K562 (cell line): Measurements from ENCODE around the gene LEPROT. TPM values are rescaled to one million over a fixed set of nuclear protein-coding genes. Genes with fewer than 3 reads are reported as not detected.

Experiments
- ATAC-seq: fragments of 200-7000 bp; cut with Tn5 transposase; 3 replicates; pipeline ENCODE4 v1.9.1; 2020; ENCODE audit warnings: moderate library complexity
- BruUV-seq: library from RNA; stranded (reverse); fragments of 400-500 nt; replicated peaks from 2 replicates; lab custom pipeline; 2021; lab: Mats Ljungman, UMichigan
- CTCF ChIA-PET: fragments of 300-600 bp; formaldehyde crosslinking; extraction: SDS; loops from one replicate; lab custom pipeline; 2021; ENCODE audit warnings: low intra/inter-chr PET ratio; lab: Yijun Ruan, JAX
- POLR2A ChIA-PET: fragments of 300-600, 350-650 bp; sonication (Branson Sonifier 250); formaldehyde crosslinking; extraction: SDS; loops from one replicate; lab custom pipeline; 2021; ENCODE audit warnings: antibody characterized with exemption, inconsistent platforms; lab: Yijun Ruan, JAX
- DNase-seq, 4 experiments: peaks; one replicate each; pipeline versions ENCODE4 v3.0.0 to v3.0.0-alpha.2; 2011 to 2018; ENCODE audit warnings: low spot score in 3 of 4, mixed read lengths in 3 of 4; ENCODE audit errors: extremely low read depth in 1 of 4
- FAIRE-seq: peaks from 2 replicates; lab custom pipeline; 2011; peaks lifted over from hg19 to GRCh38; lab: Jason Lieb, UNC
- H2AFZ ChIP-seq: 2 replicates; pipeline ENCODE4 v1.6.0; 2011; ENCODE audit warnings: low read depth, low read length, control low read depth, inconsistent platforms
- H3K27ac ChIP-seq: fragments of 200-600 bp; 3 replicates; pipeline ENCODE4 v1.8.0; 2011; ENCODE audit warnings: low read depth, mild to moderate bottlenecking, control low read depth, inconsistent platforms, low read length, moderate library complexity, mixed read lengths; ENCODE audit errors: extremely low read depth
- H3K27me3 ChIP-seq, 2 experiments: fragments of 300-600 bp in 1 of 2; 2 replicates in 1 of 2; 3 replicates in 1 of 2; pipeline versions ENCODE4 v1.6.0 to v1.8.0; 2011; ENCODE audit warnings: inconsistent platforms in 2 of 2, low read length in 2 of 2, mild to moderate bottlenecking in 1 of 2, mixed read lengths in 1 of 2, moderate library complexity in 1 of 2; ENCODE audit not compliant: control insufficient read depth in 2 of 2, insufficient read depth in 2 of 2
- H3K36me3 ChIP-seq: fragments of 300-600 bp; 3 replicates; pipeline ENCODE4 v1.8.0; 2011; ENCODE audit warnings: mild to moderate bottlenecking, low read length, inconsistent platforms; ENCODE audit not compliant: control insufficient read depth, insufficient read depth
- H3K4me1 ChIP-seq, 2 experiments: fragments of 200-600 bp in 1 of 2; replicated peaks in 1 of 2; 2 replicates in 1 of 2; 3 replicates in 1 of 2; pipeline versions ENCODE4 v1.5.1 to v1.8.0; 2011; ENCODE audit warnings: inconsistent platforms in 2 of 2, low read length in 2 of 2, mild to moderate bottlenecking in 1 of 2, mixed read lengths in 1 of 2, moderate library complexity in 1 of 2; ENCODE audit not compliant: control insufficient read depth in 2 of 2, insufficient read depth in 2 of 2
- H3K4me2 ChIP-seq: 2 replicates; pipeline ENCODE4 v1.6.1; 2011; ENCODE audit warnings: low read length, control low read depth, inconsistent platforms, mixed read lengths; ENCODE audit not compliant: insufficient read depth
- H3K4me3 ChIP-seq: fragments of 200-600 bp; sonication (generic), shearing (Covaris generic); 2 replicates; pipeline ENCODE4 v1.5.1; 2016; ENCODE audit warnings: control low read depth, inconsistent platforms
- H3K79me2 ChIP-seq: fragments of 200-600 bp; 3 replicates; pipeline ENCODE4 v1.8.0; 2011; ENCODE audit warnings: low read length, inconsistent platforms; ENCODE audit not compliant: control insufficient read depth, insufficient read depth
- H3K9ac ChIP-seq, 2 experiments: 2 replicates each; pipeline versions ENCODE4 v1.6.0 to v1.6.1; 2011; ENCODE audit warnings: low read depth in 2 of 2, low read length in 2 of 2, control low read depth in 1 of 2, inconsistent platforms in 1 of 2, mild to moderate bottlenecking in 1 of 2, mixed read lengths in 1 of 2; ENCODE audit not compliant: insufficient read depth in 1 of 2
- H3K9me1 ChIP-seq: one replicate; pipeline ENCODE4 v1.6.0; 2011; ENCODE audit warnings: inconsistent platforms, mild to moderate bottlenecking, low read length, moderate library complexity; ENCODE audit not compliant: control insufficient read depth, insufficient read depth
- H3K9me3 ChIP-seq: replicated peaks from 2 replicates; pipeline ENCODE4 v1.5.1; 2011; ENCODE audit warnings: low read depth, low read length, inconsistent platforms; ENCODE audit not compliant: control insufficient read depth, insufficient read depth
- H4K20me1 ChIP-seq: replicated peaks from 2 replicates; pipeline ENCODE4 v1.6.1; 2011; ENCODE audit warnings: low read length, inconsistent platforms, mixed read lengths; ENCODE audit not compliant: control insufficient read depth, insufficient read depth
- BCLAF1 ChIP-seq, 2 experiments: fragments of 450-650 bp in 1 of 2; IDR thresholded peaks; 2 replicates each; pipeline ENCODE4 v1.6.1; 2011 to 2017; ENCODE audit warnings: low read depth in 2 of 2, antibody characterized with exemption in 1 of 2, borderline replicate concordance in 1 of 2, low read length in 1 of 2, mild to moderate bottlenecking in 1 of 2, mixed read lengths in 1 of 2; ENCODE audit not compliant: control insufficient read depth in 1 of 2
- CTCF ChIP-seq, 3 experiments: IDR thresholded peaks in 2 of 3; conservative IDR thresholded peaks in 1 of 3; 2 replicates each; pipeline ENCODE4 v1.5.1; 2011 to 2012; ENCODE audit warnings: low read length in 3 of 3, mild to moderate bottlenecking in 3 of 3, control low read depth in 2 of 3, improper control_type of control experiment in 1 of 3, inconsistent platforms in 1 of 3, low read depth in 1 of 3, mixed read lengths in 1 of 3, moderate library complexity in 1 of 3; ENCODE audit not compliant: insufficient read depth in 2 of 3
- MBD1 ChIP-seq: fragments of 250-450 bp; sonication (Bioruptor Pico); IDR thresholded peaks from 2 replicates; pipeline ENCODE4 v1.8.0; 2022; ENCODE audit warnings: inconsistent platforms
- PTTG1 ChIP-seq: fragments of 450-650 bp; IDR thresholded peaks from 2 replicates; pipeline ENCODE4 v1.6.1; 2016; ENCODE audit warnings: low read depth, mild to moderate bottlenecking, missing genetic modification characterization, missing compliant biosample characterization
- RAD21 ChIP-seq, 2 experiments: fragments of 250-450 bp in 1 of 2; fragments of 450-650 bp in 1 of 2; sonication (Bioruptor Pico) in 1 of 2; formaldehyde crosslinking in 1 of 2; IDR thresholded peaks in 1 of 2; conservative IDR thresholded peaks in 1 of 2; 2 replicates each; pipeline versions ENCODE4 v1.4.0 to v1.8.0; 2020 to 2022; ENCODE audit warnings: mild to moderate bottlenecking in 2 of 2, moderate library complexity in 1 of 2
- RAD51 ChIP-seq: fragments of 450-650 bp; IDR thresholded peaks from 2 replicates; pipeline ENCODE4 v1.7.1; 2016; ENCODE audit warnings: low read depth, mild to moderate bottlenecking, borderline replicate concordance
- SMC3 ChIP-seq: conservative IDR thresholded peaks from 2 replicates; pipeline ENCODE4 v1.6.1; 2011; ENCODE audit warnings: low read depth, low read length, improper control_type of control experiment; ENCODE audit not compliant: insufficient read depth
- ZKSCAN3 ChIP-seq: fragments of 250-450 bp; sonication (Bioruptor Pico); IDR thresholded peaks from 2 replicates; pipeline ENCODE4 v1.4.0; 2020
- ZNF212 ChIP-seq: fragments of 450-650 bp; formaldehyde crosslinking; IDR thresholded peaks from 2 replicates; pipeline ENCODE4 v1.4.0; 2020; ENCODE audit warnings: mild to moderate bottlenecking
- ZNF280B ChIP-seq: fragments of 250-450 bp; sonication (Bioruptor Pico); IDR thresholded peaks from 2 replicates; pipeline ENCODE4 v1.5.1; 2021; ENCODE audit warnings: mild to moderate bottlenecking
- ZNF586 ChIP-seq: fragments of 450-650 bp; formaldehyde crosslinking; conservative IDR thresholded peaks from 2 replicates; pipeline ENCODE4 v1.4.0; 2020; ENCODE audit warnings: mild to moderate bottlenecking, moderate library complexity
- ZNF644 ChIP-seq: fragments of 200-800 bp; sonication (Bioruptor generic); IDR thresholded peaks from 2 replicates; pipeline ENCODE4 v1.6.1; 2016; ENCODE audit warnings: low read depth, missing genetic modification characterization, missing compliant biosample characterization
- WGBS: fragments of 100-300 bp; shearing (Covaris generic); methylation state at CpG from one replicate; pipeline ENCODE4 v1.1.6; 2016; ENCODE audit warnings: low coverage, mixed read lengths; ENCODE audit not compliant: insufficient coverage; ENCODE audit errors: missing lambda C conversion rate; 5-methylcytosine and 5-hydroxymethylcytosine counted together
- in situ Hi-C: fragments of 300-500 bp; cut with MboI; formaldehyde crosslinking; loops from 4 replicates; pipeline ENCODE4 v1.15.0; 2018; ENCODE audit warnings: inconsistent platforms, mixed read lengths
- intact Hi-C: fragments of 100-400 bp; cut with micrococcal nuclease; formaldehyde crosslinking; loops from 2 replicates; pipeline ENCODE4 v1.14.2; 2022
- polyA plus RNA-seq, 8 experiments: library from polyadenylated mRNA; depleted of rRNA in 4 of 8; stranded (reverse) in 5 of 8; unstranded in 3 of 8; fragments of >200 nt; fragmentation: Nextera tagmentation in 2 of 8; fragmentation: Illumina TruSeq in 1 of 8; extraction: Ambion mirVana in 2 of 8; extraction: Trizol in 1 of 8; gene quantifications; 2 replicates each; pipeline versions ENCODE4 v1.2.1 to v1.2.3, GENCODE V29; 2011 to 2014; ENCODE audit warnings: inconsistent platforms in 1 of 8, missing spikeins in 1 of 8
- total RNA-seq, 7 experiments: library from RNA; depleted of rRNA in 6 of 7; stranded (reverse); fragments of >200 nt in 6 of 7; fragmentation: Illumina TruSeq in 2 of 7; extraction: Trizol in 2 of 7; gene quantifications; 2 replicates each; pipeline versions ENCODE4 v1.2.1 to v1.2.3, GENCODE V29; 2011 to 2021; ENCODE audit warnings: low replicate concordance in 1 of 7

Gene LEPROT
- total and polyA plus RNA-seq, 9 of the 15 experiments (the other 6 are each of a cell fraction or from before 2014, with no cell fraction given): 28.1 to 97.5 (median 45.8) TPM

- ATAC-seq: peak; percentile 59
- H3K4me2 ChIP-seq: no peak overlapping the region
- H3K79me2 ChIP-seq: no peaks in the 10 kb centered on the region
- WGBS: 87% methylated on average over 1 of the region's 1 CpG
- no peaks in the 10 kb centered on the region for H3K4me1 ChIP-seq
- H3K9me1 ChIP-seq: no peaks in the 10 kb centered on the region
- no peak for DNase-seq
- H2AFZ ChIP-seq: no peak overlapping the region
- FAIRE-seq: no peak
- no peak overlapping the region for H3K9ac ChIP-seq
- no peak overlapping the region for H3K27ac ChIP-seq
- no peaks in the 10 kb centered on the region for H4K20me1 ChIP-seq
- in situ Hi-C loops (no loop called here), intact Hi-C loops (no loop called here)
- POLR2A ChIA-PET: interaction anchor here (0.7 to 1.7 kb wide), 3 partner anchors 11 to 965 kb away, joined by 3 to 5 read pairs (median 3); no protein-coding TSS in a partner anchor
- H3K9me3 ChIP-seq: peaks cover 12% of the 10 kb centered on the region
- H3K4me3 ChIP-seq: no peak overlapping the region
- BruUV-seq: no TSS peak
- CTCF ChIA-PET: no interaction called here
- no peaks in the 10 kb centered on the region for H3K27me3 ChIP-seq
- H3K36me3 ChIP-seq: peaks cover 21% of the 10 kb centered on the region
- no peak for TF ChIP-seq PTTG1 (tag)
- TF ChIP-seq MBD1: no peak
- TF ChIP-seq CTCF (IDR thresholded peaks at IDR 0.05 in 2 of 3, conservative IDR thresholded peaks at IDR 0.05 in 1 of 3; ENCODE audit: insufficient read depth in 2 of 3, low read depth in 1 of 3, low read length in 3 of 3): peak in 2 of 3 experiments; percentile 27 to 42; a peak in 3 of 6 replicates
- no peak for TF ChIP-seq ZNF280B (CRISPR knock-in tag)
- TF ChIP-seq ZNF586 (CRISPR knock-in tag): no peak
- TF ChIP-seq ZNF212 (CRISPR knock-in tag): no peak
- TF ChIP-seq RAD21 (CRISPR knock-in tag; conservative IDR thresholded peaks at IDR 0.05 in 1 of 2, IDR thresholded peaks at IDR 0.05 in 1 of 2): peak in 1 of 2 experiments; percentile 62; a peak in 3 of 4 replicates
- TF ChIP-seq ZKSCAN3 (CRISPR knock-in tag): no peak
- TF ChIP-seq RAD51: no peak
- TF ChIP-seq ZNF644 (tag): no peak
- TF ChIP-seq SMC3: 0 out of 2 replicates have a peak, but pooled peaks have one; percentile 26
- TF ChIP-seq BCLAF1 (IDR thresholded peaks at IDR 0.05; ENCODE audit: borderline replicate concordance in 1 of 2, control insufficient read depth in 1 of 2, low read depth in 2 of 2, low read length in 1 of 2): no peak
These were observed 38.9 kb downstream of the LEPROT start for GRCh38 chr1:65459397-65459768.
